ENCODE results near the gene SYT7.

DNA sequence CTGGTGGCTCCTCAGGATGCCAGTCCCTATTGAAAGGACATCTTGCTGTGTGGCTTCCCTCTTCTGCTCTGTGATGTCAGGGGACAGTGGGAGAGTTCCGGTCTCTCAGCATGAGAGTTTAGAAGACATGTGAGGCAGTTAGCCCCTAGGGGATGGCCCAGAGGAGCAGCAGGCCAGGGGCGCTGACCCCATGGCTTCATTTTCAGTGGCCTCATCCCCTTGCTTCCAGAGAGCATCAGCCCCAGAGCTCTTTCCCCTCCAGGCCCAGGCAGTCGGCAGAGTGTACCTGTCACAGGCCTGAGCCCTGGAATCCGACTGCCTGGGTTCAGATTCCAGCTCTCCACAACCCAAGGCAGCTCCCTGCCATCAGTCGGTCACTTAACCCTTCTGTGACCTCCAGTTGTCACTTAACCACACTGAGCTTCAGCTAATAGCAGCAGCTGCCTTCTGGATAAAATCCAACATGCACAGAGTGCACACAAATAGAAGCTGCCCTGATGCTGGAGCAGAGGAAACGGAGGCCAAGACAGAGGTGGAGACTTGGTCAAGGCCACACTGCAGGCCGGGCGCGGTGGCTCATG is 86.4 kb downstream of the SYT7 start:
- TF ChIP-seq POLR2AphosphoS5 (IDR thresholded peaks at IDR 0.05; ENCODE audit: borderline replicate concordance, low read depth, low read length) (no peak), EZH2 (IDR thresholded peaks at IDR 0.05) (no peak)
